ENCODE measurements around the gene BMF.

GRCh38 chr15:40133544-40133943 is 24.9 kb upstream of the BMF start:
- TF ChIP-seq RCOR1 (IDR thresholded peaks at IDR 0.05; ENCODE audit: insufficient replicate concordance, low read length) (no peak), RAD21 (IDR thresholded peaks at IDR 0.05; ENCODE audit: low read length) (no peak), POLR2A (IDR thresholded peaks at IDR 0.05; ENCODE audit: low read depth, low read length) (no peak), SMC3 (IDR thresholded peaks at IDR 0.05; ENCODE audit: low read depth, low read length) (no peak), MXI1 (IDR thresholded peaks at IDR 0.05; ENCODE audit: borderline replicate concordance, low read depth, low read length) (no peak), RFX5 (IDR thresholded peaks at IDR 0.05; ENCODE audit: low read depth, low read length) (no peak), CEBPB (IDR thresholded peaks at IDR 0.05; ENCODE audit: low read depth, low read length) (no peak), MAZ (IDR thresholded peaks at IDR 0.05; ENCODE audit: borderline replicate concordance, low read depth, low read length) (no peak), CHD1 (IDR thresholded peaks at IDR 0.05; ENCODE audit: low read depth, low read length) (no peak), BHLHE40 (IDR thresholded peaks at IDR 0.05; ENCODE audit: low read depth, low read length) (no peak)
- TF ChIP-seq, protein P1, sequence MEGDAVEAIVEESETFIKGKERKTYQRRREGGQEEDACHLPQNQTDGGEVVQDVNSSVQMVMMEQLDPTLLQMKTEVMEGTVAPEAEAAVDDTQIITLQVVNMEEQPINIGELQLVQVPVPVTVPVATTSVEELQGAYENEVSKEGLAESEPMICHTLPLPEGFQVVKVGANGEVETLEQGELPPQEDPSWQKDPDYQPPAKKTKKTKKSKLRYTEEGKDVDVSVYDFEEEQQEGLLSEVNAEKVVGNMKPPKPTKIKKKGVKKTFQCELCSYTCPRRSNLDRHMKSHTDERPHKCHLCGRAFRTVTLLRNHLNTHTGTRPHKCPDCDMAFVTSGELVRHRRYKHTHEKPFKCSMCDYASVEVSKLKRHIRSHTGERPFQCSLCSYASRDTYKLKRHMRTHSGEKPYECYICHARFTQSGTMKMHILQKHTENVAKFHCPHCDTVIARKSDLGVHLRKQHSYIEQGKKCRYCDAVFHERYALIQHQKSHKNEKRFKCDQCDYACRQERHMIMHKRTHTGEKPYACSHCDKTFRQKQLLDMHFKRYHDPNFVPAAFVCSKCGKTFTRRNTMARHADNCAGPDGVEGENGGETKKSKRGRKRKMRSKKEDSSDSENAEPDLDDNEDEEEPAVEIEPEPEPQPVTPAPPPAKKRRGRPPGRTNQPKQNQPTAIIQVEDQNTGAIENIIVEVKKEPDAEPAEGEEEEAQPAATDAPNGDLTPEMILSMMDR (conservative IDR thresholded peaks at IDR 0.05; ENCODE audit: low read depth, low read length), result no peak
